HG03432 (cell line): ENCODE results near the gene SWSAP1.
"Not testable (repeated sequence)": the region's sequence is repeated elsewhere in the genome, so short reads cannot be mapped to it uniquely, and the experiment has no call there.

ENCODE experiments used
- ATAC-seq: cut with Tn5 transposase; IDR thresholded peaks from one replicate; pipeline ENCODE4 v1.9.1; 2021; ENCODE audit warnings: mild to moderate bottlenecking, moderate library complexity; ENCODE audit not compliant: unreplicated experiment

The SWSAP1 gene

GRCh38 chr19:11354102-11354501 is 20.4 kb upstream of the SWSAP1 start:
- not testable (repeated sequence) for ATAC-seq

GRCh38 chr19:11355160-11356073 is 19.0 kb upstream of the SWSAP1 start, which contains the start of gene PLPPR2:
TSS of gene PLPPR2 (plus strand) at chr19:11355432. CDS start at chr19:11357674, 2,242 bp downstream.
- ATAC-seq = no peak

GRCh38 chr19:11356074-11356397 is 18.4 kb upstream of the SWSAP1 start:
- ATAC-seq = no peak

- ATAC-seq = no peak
These were observed 17.6 kb upstream of the SWSAP1 start for GRCh38 chr19:11356676-11357550.

GRCh38 chr19:11359421-11359820 is 15.0 kb upstream of the SWSAP1 start:
- no peak for ATAC-seq

- ATAC-seq = no peak
These were observed 13.3 kb upstream of the SWSAP1 start for GRCh38 chr19:11361037-11361770.

GRCh38 chr19:11361771-11362731 is 12.4 kb upstream of the SWSAP1 start:
- no peak for ATAC-seq

GRCh38 chr19:11363881-11364280 is 10.6 kb upstream of the SWSAP1 start:
- ATAC-seq = no peak

- no peak for ATAC-seq
These were observed 10.1 kb upstream of the SWSAP1 start for GRCh38 chr19:11364296-11364904.

- ATAC-seq = no peak
These were observed 9.5 kb upstream of the SWSAP1 start for GRCh38 chr19:11364935-11365334.

GRCh38 chr19:11365557-11366117 is 8.8 kb upstream of the SWSAP1 start:
- ATAC-seq = no peak

GRCh38 chr19:11367528-11367927 is 6.9 kb upstream of the SWSAP1 start:
- no peak for ATAC-seq

- no peak for ATAC-seq
These were observed 3.7 kb upstream of the SWSAP1 start for GRCh38 chr19:11370744-11371143.

GRCh38 chr19:11373166-11373884 is 1.1 kb upstream of the SWSAP1 start:
- ATAC-seq = no peak

- ATAC-seq = no peak
These were observed 507 bp upstream of the SWSAP1 start for GRCh38 chr19:11373885-11374432.

- ATAC-seq = peak; percentile 29
These were observed 880 bp downstream of the SWSAP1 start for GRCh38 chr19:11375143-11375948.

GRCh38 chr19:11377237-11377636 is 2.8 kb downstream of the SWSAP1 start:
- no peak for ATAC-seq
